Measurements from ENCODE around the gene ANTXR1. TPM values are rescaled to one million over a fixed set of nuclear protein-coding genes. Genes with fewer than 3 reads are reported as not detected.

The ANTXR1 gene
- total and polyA plus RNA-seq, 11 donors: 5.8 to 75.2 (median 23.3) TPM

- no peaks in the 10 kb centered on the region for H3K36me3 ChIP-seq
- DNase-seq (no peak), ATAC-seq (no peak)
- H3K27ac ChIP-seq: no peak overlapping the region
- H3K4me1 ChIP-seq: peaks cover 0 to 21% (median 3%) of the 10 kb centered on the region in 12 donors
- no peak overlapping the region for H3K4me3 ChIP-seq
- TF ChIP-seq POLR2A (IDR thresholded peaks at IDR 0.05) (no peak), CTCF (IDR thresholded peaks at IDR 0.05) (no peak)
- H3K27me3 ChIP-seq: no peaks in the 10 kb centered on the region
- intact Hi-C loops (cut with DNase I): no loop called here
- WGBS, 4 donors: 93 to 99% (median 96%) methylated on average over 3 of the region's 3 CpGs
- no peaks in the 10 kb centered on the region for H3K9me3 ChIP-seq
Observed at GRCh38 chr2:69296421-69296820, 283.4 kb downstream of the ANTXR1 start.

GRCh38 chr2:69297216-69297615 is 284.2 kb downstream of the ANTXR1 start:
- ATAC-seq (no peak), DNase-seq (no peak)
- Histone ChIP-seq H3K27me3 (no peaks in the 10 kb centered on the region), H3K27ac (no peak overlapping the region), H3K9me3 (no peaks in the 10 kb centered on the region), H3K4me3 (no peak overlapping the region), H3K4me1 (peaks cover 0 to 13% (median 0%) of the 10 kb centered on the region in 12 donors), H3K36me3 (no peaks in the 10 kb centered on the region)
- 90 to 95% (median 93%) methylated on average over 11 to 12 of the region's 12 CpGs for WGBS, 4 donors
- TF ChIP-seq CTCF (IDR thresholded peaks at IDR 0.05): no peak
- TF ChIP-seq POLR2A (IDR thresholded peaks at IDR 0.05): no peak
- intact Hi-C loops (cut with DNase I): no loop called here

GRCh38 chr2:69298261-69298660 is 285.3 kb downstream of the ANTXR1 start:
- 86 to 88% (median 88%) methylated on average over 7 of the region's 7 CpGs for WGBS, 4 donors
- intact Hi-C loops (cut with DNase I): no loop called here
- ATAC-seq: no peak

GRCh38 chr2:69298862-69299261 is 285.9 kb downstream of the ANTXR1 start:
- no peak for TF ChIP-seq POLR2A (IDR thresholded peaks at IDR 0.05)
- no peak for TF ChIP-seq CTCF (IDR thresholded peaks at IDR 0.05)
- WGBS, 4 donors: 55 to 87% (median 70%) methylated on average over 3 to 4 of the region's 4 CpGs
- DNase-seq: no peak
- Histone ChIP-seq H3K4me3 (no peak overlapping the region), H3K36me3 (no peaks in the 10 kb centered on the region), H3K27me3 (no peaks in the 10 kb centered on the region), H3K27ac (no peak overlapping the region), H3K4me1 (peaks cover 0 to 11% (median 0%) of the 10 kb centered on the region in 12 donors), H3K9me3 (peaks cover 0 to 4% (median under 1%) of the 10 kb centered on the region in 12 donors)
- no peak for ATAC-seq
- intact Hi-C loops (cut with DNase I): no loop called here

More at GRCh38 chr2:69298261-69298660, 285.3 kb downstream of the ANTXR1 start:
- no peak for DNase-seq
- Histone ChIP-seq H3K36me3 (no peaks in the 10 kb centered on the region), H3K9me3 (peaks cover 0 to under 1% (median 0%) of the 10 kb centered on the region in 12 donors), H3K27ac (no peak overlapping the region), H3K4me1 (peaks cover 0 to 11% (median 0%) of the 10 kb centered on the region in 12 donors), H3K27me3 (no peaks in the 10 kb centered on the region), H3K4me3 (no peak overlapping the region)
- TF ChIP-seq POLR2A (IDR thresholded peaks at IDR 0.05) (no peak), CTCF (IDR thresholded peaks at IDR 0.05) (no peak)

Small RNA genes within 50 kb of the gene (microRNA-seq; reads per million reads assigned to microRNA genes)
- 0 to 1.2 (median 0.44) reads per million in 4 donors for gene MIR3126

Other genes with a start within 250 kb of the ANTXR1 start
- 1 to 10 TPM in 2 of 9 donors, under 1 TPM in 2, not detected in 5; 0.15 to 5.9 (median 1.7) TPM for gene BMP10, start 141.8 kb upstream of the ANTXR1 start, total RNA-seq
- not detected for gene BMP10, start 141.8 kb upstream of the ANTXR1 start, polyA plus RNA-seq
- not detected for gene GKN2, start 60.3 kb upstream of the ANTXR1 start, total RNA-seq
- not detected for gene GKN2, start 60.3 kb upstream of the ANTXR1 start, polyA plus RNA-seq
- gene GKN1, start 38.5 kb upstream of the ANTXR1 start, total RNA-seq: not detected
- not detected for gene GKN1, start 38.5 kb upstream of the ANTXR1 start, polyA plus RNA-seq